Activated CD4-positive, alpha-beta T cell treated with anti-CD3 and anti-CD28 coated beads for 36 hours (primary cell): ENCODE measurements around the gene ARMH2. TPM values are rescaled to one million over a fixed set of nuclear protein-coding genes. Genes with fewer than 3 reads are reported as not detected.
"Not testable (repeated sequence)": the region's sequence is repeated elsewhere in the genome, so short reads cannot be mapped to it uniquely, and the experiment has no call there.

ENCODE experiments used
- ATAC-seq: fragments of 200-7000 bp; cut with Tn5 transposase; one replicate; pipeline ENCODE4 v1.10.0; 2021; ENCODE audit warnings: mild to moderate bottlenecking, moderate library complexity
- CTCF ChIA-PET: fragments of 350-600 bp; sonication (Branson Sonifier 250); formaldehyde crosslinking; loops from one replicate; lab custom pipeline; 2021; ENCODE audit warnings: antibody characterized with exemption; lab: Charles Lee
- POLR2A ChIA-PET: fragments of 350-600 bp; sonication (Branson Sonifier 250); formaldehyde crosslinking; loops from one replicate; lab custom pipeline; 2021; ENCODE audit warnings: antibody characterized with exemption, inconsistent platforms; lab: Charles Lee
- DNase-seq: peaks from one replicate; pipeline ENCODE4 v3.0.0-alpha.2; 2020
- H3K27ac Mint-ChIP-seq: one replicate; pipeline ENCODE4 v1.8.0; 2021; ENCODE audit warnings: mixed read lengths
- H3K27me3 Mint-ChIP-seq: one replicate; pipeline ENCODE4 v1.8.0; 2021; ENCODE audit warnings: mixed read lengths
- H3K36me3 Mint-ChIP-seq: one replicate; pipeline ENCODE4 v1.8.0; 2021; ENCODE audit warnings: low read depth, mixed read lengths
- H3K4me1 Mint-ChIP-seq: one replicate; pipeline ENCODE4 v1.8.0; 2021; ENCODE audit warnings: mixed read lengths
- H3K4me3 Mint-ChIP-seq: one replicate; pipeline ENCODE4 v1.8.0; 2021; ENCODE audit warnings: mild to moderate bottlenecking, moderate library complexity, mixed read lengths
- H3K9me3 Mint-ChIP-seq: one replicate; pipeline ENCODE4 v1.8.0; 2021; ENCODE audit warnings: low read depth, mixed read lengths
- intact Hi-C, 2 experiments: fragments of 100-400 bp; cut with DNase I in 1 of 2; cut with micrococcal nuclease in 1 of 2; formaldehyde crosslinking; loops; one replicate each; pipeline versions ENCODE4 v1.14.2 to v1.15.1; 2022 to 2024; cut with DNase I, micrococcal nuclease
- total RNA-seq, 2 experiments: library from RNA; stranded (reverse); gene quantifications; one replicate each; pipeline ENCODE4 v1.2.3, GENCODE V29; 2021

The ARMH2 gene
- total RNA-seq, 2 experiments from 2014 or later, result not detected

DNA sequence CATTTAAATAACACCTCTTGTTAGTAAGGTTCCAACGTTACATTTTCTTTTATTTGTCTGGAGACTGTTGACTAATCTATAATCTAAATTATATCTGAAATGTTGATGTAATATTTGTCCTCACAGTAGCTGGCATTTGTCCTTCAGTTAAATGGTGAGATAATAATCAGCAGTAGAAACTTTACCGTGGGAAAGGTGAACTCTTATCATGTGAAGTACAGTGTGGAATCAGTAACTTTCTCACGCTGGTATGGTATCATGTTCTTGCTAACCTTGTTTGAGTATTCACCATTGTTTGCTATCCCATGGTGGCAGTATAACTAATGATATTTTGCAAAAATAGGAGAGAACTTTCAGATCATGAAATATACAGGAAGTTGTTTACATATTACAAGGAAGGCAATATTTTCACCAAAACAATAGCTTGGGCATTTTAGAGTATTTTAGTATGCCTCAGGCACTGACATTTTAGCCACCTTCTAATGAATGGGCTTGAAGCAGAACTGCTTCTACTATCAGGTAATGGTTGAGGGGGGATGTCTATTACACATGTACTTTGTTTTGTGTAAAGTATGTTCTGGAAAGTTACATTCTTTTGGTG, 19.2 kb downstream of the ARMH2 start:
- DNase-seq (no peak), ATAC-seq (no peak)
- Mint-ChIP-seq H3K4me1 (peaks cover 29% of the 10 kb centered on the region), H3K36me3 (peaks cover 67% of the 10 kb centered on the region), H3K27me3 (no peaks in the 10 kb centered on the region), H3K4me3 (no peak overlapping the region), H3K9me3 (no peaks in the 10 kb centered on the region), H3K27ac (no peak overlapping the region)
- POLR2A ChIA-PET, result no interaction called here
- CTCF ChIA-PET, result interaction anchor here (0.9 to 2.1 kb wide), 5 partner anchors 42 to 198 kb away, joined by 3 to 9 read pairs (median 3); partner anchors contain the start of gene C6orf62
- intact Hi-C loops, result loop anchor here (5.0 to 10.0 kb wide), 4 partner anchors 132 to 295 kb away; partner anchors contain the start of gene KIAA0319 (in 1 of the 2)

- no peak for ATAC-seq
- Mint-ChIP-seq H3K4me1 (peaks cover 29% of the 10 kb centered on the region), H3K27me3 (no peaks in the 10 kb centered on the region), H3K27ac (no peak overlapping the region), H3K9me3 (no peaks in the 10 kb centered on the region), H3K36me3 (peaks cover 62% of the 10 kb centered on the region), H3K4me3 (no peak overlapping the region)
- DNase-seq, result no peak
- CTCF ChIA-PET, result interaction anchor here (0.9 to 2.1 kb wide), 6 partner anchors 17 to 197 kb away, joined by 3 to 9 read pairs (median 3); partner anchors contain the start of gene C6orf62
- intact Hi-C loops, result loop anchor here (5.0 to 10.0 kb wide), 4 partner anchors 132 to 296 kb away; partner anchors contain the start of gene KIAA0319 (in 1 of the 2)
- POLR2A ChIA-PET, result interaction anchor here (1.3 kb wide), 1 partner anchor 75 kb away, joined by 4 read pairs; no protein-coding TSS in a partner anchor
These were observed 19.8 kb downstream of the ARMH2 start for GRCh38 chr6:24778878-24779277.

- peaks cover 57% of the 10 kb centered on the region for H3K36me3 Mint-ChIP-seq
- DNase-seq, result no peak
- ChIA-PET CTCF (interaction anchor here (0.7 to 2.1 kb wide), 8 partner anchors 12 to 713 kb away, joined by 3 to 9 read pairs (median 3); partner anchors contain the start of genes ACOT13 and C6orf62), POLR2A (interaction anchor here (0.7 to 1.3 kb wide), 2 partner anchors 9 to 74 kb away, joined by 3 to 4 read pairs; no protein-coding TSS in a partner anchor)
- H3K4me3 Mint-ChIP-seq, result peak overlapping the region; percentile 49
- intact Hi-C loops, result loop anchor here (5.0 to 10.0 kb wide), 4 partner anchors 131 to 297 kb away; partner anchors contain the start of gene KIAA0319 (in 1 of the 2)
- H3K27me3 Mint-ChIP-seq, result no peaks in the 10 kb centered on the region
- ATAC-seq, result no peak
- H3K4me1 Mint-ChIP-seq, result peaks cover 29% of the 10 kb centered on the region
- no peak overlapping the region for H3K27ac Mint-ChIP-seq
- H3K9me3 Mint-ChIP-seq, result no peaks in the 10 kb centered on the region
These were observed 20.6 kb downstream of the ARMH2 start for GRCh38 chr6:24778121-24778520.

DNA sequence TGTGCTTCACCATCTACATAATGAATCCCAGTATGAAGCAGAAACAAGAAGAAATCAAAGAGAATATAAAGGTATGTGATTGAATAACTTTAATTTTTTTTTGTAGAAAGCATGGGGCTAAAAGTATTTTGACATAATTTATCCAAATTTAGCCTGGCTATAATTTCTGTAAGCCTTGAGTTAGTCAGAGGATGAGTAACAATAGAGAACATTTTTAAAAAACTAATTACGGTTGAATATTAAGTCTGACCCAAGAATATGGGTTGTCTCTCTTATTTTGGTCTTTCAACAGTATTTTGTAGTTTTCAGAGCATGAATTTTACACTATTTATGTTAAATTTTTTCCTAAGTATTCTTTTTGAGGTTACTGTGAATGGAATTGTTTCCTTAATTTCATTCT, 21.5 kb downstream of the ARMH2 start:
- DNase-seq (no peak), ATAC-seq (no peak)
- peaks cover 29% of the 10 kb centered on the region for H3K4me1 Mint-ChIP-seq
- POLR2A ChIA-PET, result no interaction called here
- peak overlapping the region; percentile 49 for H3K4me3 Mint-ChIP-seq
- intact Hi-C loops, result loop anchor here (5.0 to 10.0 kb wide), 4 partner anchors 130 to 298 kb away; partner anchors contain the start of gene KIAA0319 (in 1 of the 2)
- H3K36me3 Mint-ChIP-seq, result peaks cover 49% of the 10 kb centered on the region
- H3K9me3 Mint-ChIP-seq, result no peaks in the 10 kb centered on the region
- no peaks in the 10 kb centered on the region for H3K27me3 Mint-ChIP-seq
- CTCF ChIA-PET, result interaction anchor here (0.8 to 1.1 kb wide), 3 partner anchors 11 to 110 kb away, joined by 3 to 4 read pairs (median 3); partner anchors contain the start of gene ACOT13
- H3K27ac Mint-ChIP-seq, result peak overlapping the region; percentile 31

GRCh38 chr6:24775520-24776058, 23.1 kb downstream of the ARMH2 start:
- intact Hi-C loops, result loop anchor here (1.0 to 10.0 kb wide), 10 partner anchors 54 to 299 kb away; partner anchors contain the start of genes KIAA0319 (in 1 of the 2) and TDP2 (in 1 of the 2)
- ChIA-PET POLR2A (interaction anchor here (0.8 to 1.6 kb wide), 6 partner anchors 9 to 242 kb away, joined by 3 to 12 read pairs (median 4); no protein-coding TSS in a partner anchor), CTCF (interaction anchor here (0.6 to 1.9 kb wide), 14 partner anchors 9 to 381 kb away, joined by 3 to 7 read pairs (median 4); partner anchors contain the start of genes ACOT13, C6orf62 and TDP2)
- H3K4me3 Mint-ChIP-seq, result peak overlapping the region; percentile 98
- H3K36me3 Mint-ChIP-seq, result peaks cover 37% of the 10 kb centered on the region
- peaks cover 29% of the 10 kb centered on the region for H3K4me1 Mint-ChIP-seq
- H3K27me3 Mint-ChIP-seq, result no peaks in the 10 kb centered on the region
- peak; percentile 9 for ATAC-seq
- H3K9me3 Mint-ChIP-seq, result no peaks in the 10 kb centered on the region
- H3K27ac Mint-ChIP-seq, result peak overlapping the region; percentile 99
- DNase-seq, result peak; percentile 72

GRCh38 chr6:24774696-24775519, 23.8 kb downstream of the ARMH2 start, which contains the start of gene GMNN:
Gene GMNN (plus strand): TSS chr6:24774937. CDS start chr6:24777247, 2,310 bp downstream.
- peak; percentile 93 for ATAC-seq
- Mint-ChIP-seq H3K27me3 (no peaks in the 10 kb centered on the region), H3K9me3 (no peaks in the 10 kb centered on the region), H3K36me3 (peaks cover 31% of the 10 kb centered on the region), H3K27ac (peak within 1 kb of the TSS; percentile 99), H3K4me3 (peak within 1 kb of the TSS; percentile 98), H3K4me1 (peaks cover 26% of the 10 kb centered on the region)
- intact Hi-C loops, result loop anchor here (1.0 to 10.0 kb wide), 11 partner anchors 32 to 300 kb away; partner anchors contain the start of genes KIAA0319 (in 1 of the 2) and TDP2 (in 1 of the 2)
- peak; percentile 99 for DNase-seq
- POLR2A ChIA-PET, result interaction anchor here (0.8 to 1.6 kb wide), 6 partner anchors 10 to 243 kb away, joined by 3 to 12 read pairs (median 4); no protein-coding TSS in a partner anchor
- CTCF ChIA-PET, result interaction anchor here (0.6 to 2.1 kb wide), 15 partner anchors 8 to 381 kb away, joined by 3 to 7 read pairs (median 4); partner anchors contain the start of genes ACOT13, C6orf62 and TDP2

- no peak overlapping the region for H3K27ac Mint-ChIP-seq
- DNase-seq (no peak), ATAC-seq (no peak)
- POLR2A ChIA-PET, result no interaction called here
- no peaks in the 10 kb centered on the region for H3K36me3 Mint-ChIP-seq
- no peak overlapping the region for H3K4me3 Mint-ChIP-seq
- intact Hi-C loops, result loop anchor here (5.0 to 10.0 kb wide), 3 partner anchors 71 to 484 kb away; no protein-coding TSS in a partner anchor
- CTCF ChIA-PET, result interaction anchor here (0.7 to 5.7 kb wide), 2 partner anchors 180 to 186 kb away, joined by 3 to 71 read pairs; no protein-coding TSS in a partner anchor
- H3K27me3 Mint-ChIP-seq, result no peaks in the 10 kb centered on the region
- no peaks in the 10 kb centered on the region for H3K9me3 Mint-ChIP-seq
- no peaks in the 10 kb centered on the region for H3K4me1 Mint-ChIP-seq
These were observed 30.4 kb downstream of the ARMH2 start for GRCh38 chr6:24768361-24768760.

DNA sequence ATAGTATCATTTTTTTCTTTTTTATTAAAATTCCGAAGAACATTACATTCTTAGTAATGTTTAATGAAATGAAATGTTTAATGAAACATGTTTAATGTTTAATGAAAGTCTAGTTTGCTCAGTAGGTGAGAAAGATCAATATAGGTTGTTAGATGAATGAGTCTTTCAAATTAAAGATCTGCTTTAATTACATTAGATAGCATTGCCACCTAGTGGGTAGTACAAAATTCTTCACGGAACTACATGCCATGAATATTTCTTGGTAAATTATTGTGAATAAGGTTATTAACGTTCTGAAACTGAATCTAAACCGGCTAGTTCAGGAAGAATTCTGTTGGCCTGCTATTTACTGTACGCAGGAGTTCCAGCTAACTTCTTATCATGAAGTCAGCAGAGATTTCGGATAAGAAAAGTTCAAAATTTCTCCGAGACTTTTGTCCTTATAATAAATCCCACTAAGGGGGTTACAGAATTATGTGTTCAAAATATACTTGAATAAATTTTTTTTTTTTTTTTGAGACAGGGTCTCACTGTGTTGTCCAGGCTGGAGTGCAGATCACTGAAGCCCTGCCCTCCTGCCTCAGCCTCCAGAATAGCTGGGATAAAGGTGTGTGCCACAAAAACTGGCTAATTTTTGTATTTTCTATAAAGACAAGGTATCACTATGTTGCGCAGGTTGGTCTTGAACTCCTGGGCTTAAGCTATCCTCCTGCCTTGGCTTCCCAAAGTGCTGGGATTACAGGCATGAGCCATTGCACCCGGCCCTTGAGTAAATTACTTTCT, 31.8 kb downstream of the ARMH2 start:
- peak; percentile 76 for ATAC-seq
- no peak overlapping the region for H3K27ac Mint-ChIP-seq
- no peaks in the 10 kb centered on the region for H3K9me3 Mint-ChIP-seq
- no peak for DNase-seq
- intact Hi-C loops, result loop anchor here (1.0 to 10.0 kb wide), 7 partner anchors 46 to 482 kb away; no protein-coding TSS in a partner anchor
- ChIA-PET POLR2A (no interaction called here), CTCF (interaction anchor here (0.7 to 5.7 kb wide), 16 partner anchors 9 to 265 kb away, joined by 3 to 71 read pairs (median 4); partner anchors contain the start of gene GMNN)
- H3K4me3 Mint-ChIP-seq, result no peak overlapping the region
- H3K36me3 Mint-ChIP-seq, result no peaks in the 10 kb centered on the region
- no peaks in the 10 kb centered on the region for H3K4me1 Mint-ChIP-seq
- H3K27me3 Mint-ChIP-seq, result no peaks in the 10 kb centered on the region

- H3K4me1 Mint-ChIP-seq, H3K36me3 Mint-ChIP-seq, ATAC-seq, DNase-seq, H3K4me3 Mint-ChIP-seq, POLR2A ChIA-PET, H3K9me3 Mint-ChIP-seq, H3K27ac Mint-ChIP-seq, H3K27me3 Mint-ChIP-seq: not testable (repeated sequence)
- intact Hi-C loops, result loop anchor here (1.0 to 10.0 kb wide), 7 partner anchors 45 to 481 kb away; no protein-coding TSS in a partner anchor
- CTCF ChIA-PET, result interaction anchor here (0.8 to 5.7 kb wide), 12 partner anchors 9 to 264 kb away, joined by 3 to 71 read pairs (median 4); partner anchors contain the start of gene GMNN
These were observed 32.7 kb downstream of the ARMH2 start for GRCh38 chr6:24765968-24766367.
